ENCODE measurements around the gene KRT13. TPM values are rescaled to one million over a fixed set of nuclear protein-coding genes. Genes with fewer than 3 reads are reported as not detected.

The KRT13 gene
- total RNA-seq, 2 experiments from 2014 or later, result not detected

- H3K27ac Mint-ChIP-seq, result no peak overlapping the region
- H3K9me3 Mint-ChIP-seq, result no peaks in the 10 kb centered on the region
- peaks cover 2% of the 10 kb centered on the region for H3K4me1 Mint-ChIP-seq (ENCODE audit: low read depth)
- intact Hi-C loops (cut with micrococcal nuclease), result no loop called here
- DNase-seq, result no peak
- no peak overlapping the region for H3K4me3 Mint-ChIP-seq
- H3K36me3 Mint-ChIP-seq (ENCODE audit: low read depth), result no peaks in the 10 kb centered on the region
- peaks cover 28% of the 10 kb centered on the region for H3K27me3 Mint-ChIP-seq (ENCODE audit: low read depth)
- CTCF ChIA-PET, result no interaction called here
Measured at GRCh38 chr17:41524261-41524660, 18.8 kb upstream of the KRT13 start.

- intact Hi-C loops (cut with micrococcal nuclease), result no loop called here
- no peaks in the 10 kb centered on the region for H3K9me3 Mint-ChIP-seq
- H3K27me3 Mint-ChIP-seq (ENCODE audit: low read depth), result peaks cover 23% of the 10 kb centered on the region
- no peak overlapping the region for H3K4me3 Mint-ChIP-seq
- H3K27ac Mint-ChIP-seq, result no peak overlapping the region
- DNase-seq, result no peak
- CTCF ChIA-PET, result no interaction called here
- H3K4me1 Mint-ChIP-seq (ENCODE audit: low read depth), result peaks cover 2% of the 10 kb centered on the region
- no peaks in the 10 kb centered on the region for H3K36me3 Mint-ChIP-seq (ENCODE audit: low read depth)
Measured at GRCh38 chr17:41523787-41524186, 18.4 kb upstream of the KRT13 start.

GRCh38 chr17:41523225-41523593, 17.8 kb upstream of the KRT13 start:
- Mint-ChIP-seq H3K27ac (no peak overlapping the region), H3K4me1 (ENCODE audit: low read depth) (no peaks in the 10 kb centered on the region), H3K9me3 (no peaks in the 10 kb centered on the region), H3K36me3 (ENCODE audit: low read depth) (no peaks in the 10 kb centered on the region), H3K27me3 (ENCODE audit: low read depth) (peaks cover 17% of the 10 kb centered on the region), H3K4me3 (no peak overlapping the region)
- intact Hi-C loops (cut with micrococcal nuclease), result no loop called here
- no peak for DNase-seq
- CTCF ChIA-PET, result no interaction called here

- Mint-ChIP-seq H3K27ac (no peak overlapping the region), H3K36me3 (ENCODE audit: low read depth) (no peaks in the 10 kb centered on the region), H3K4me3 (no peak overlapping the region), H3K4me1 (ENCODE audit: low read depth) (no peaks in the 10 kb centered on the region), H3K9me3 (no peaks in the 10 kb centered on the region), H3K27me3 (ENCODE audit: low read depth) (peaks cover 13% of the 10 kb centered on the region)
- no peak for DNase-seq
- CTCF ChIA-PET, result no interaction called here
- intact Hi-C loops (cut with micrococcal nuclease), result no loop called here
Measured at GRCh38 chr17:41522301-41523224, 17.2 kb upstream of the KRT13 start.

GRCh38 chr17:41521574-41522261, 16.3 kb upstream of the KRT13 start:
- Mint-ChIP-seq H3K9me3 (no peaks in the 10 kb centered on the region), H3K27ac (no peak overlapping the region), H3K4me3 (no peak overlapping the region), H3K36me3 (ENCODE audit: low read depth) (no peaks in the 10 kb centered on the region), H3K4me1 (ENCODE audit: low read depth) (no peaks in the 10 kb centered on the region), H3K27me3 (ENCODE audit: low read depth) (peaks cover 5% of the 10 kb centered on the region)
- CTCF ChIA-PET, result no interaction called here
- no peak for DNase-seq
- intact Hi-C loops (cut with micrococcal nuclease), result no loop called here

- Mint-ChIP-seq H3K27ac (no peak overlapping the region), H3K27me3 (ENCODE audit: low read depth) (peaks cover 3% of the 10 kb centered on the region), H3K4me3 (no peak overlapping the region), H3K9me3 (no peaks in the 10 kb centered on the region), H3K4me1 (ENCODE audit: low read depth) (no peaks in the 10 kb centered on the region), H3K36me3 (ENCODE audit: low read depth) (no peaks in the 10 kb centered on the region)
- CTCF ChIA-PET, result no interaction called here
- intact Hi-C loops (cut with micrococcal nuclease), result no loop called here
- no peak for DNase-seq
Measured at GRCh38 chr17:41520821-41521521, 15.6 kb upstream of the KRT13 start.

GRCh38 chr17:41519501-41520224, 14.3 kb upstream of the KRT13 start:
- CTCF ChIA-PET, result no interaction called here
- H3K4me3 Mint-ChIP-seq, result no peak overlapping the region
- intact Hi-C loops (cut with micrococcal nuclease), result no loop called here
- H3K9me3 Mint-ChIP-seq, result no peaks in the 10 kb centered on the region
- no peak overlapping the region for H3K27ac Mint-ChIP-seq
- H3K4me1 Mint-ChIP-seq (ENCODE audit: low read depth), result no peaks in the 10 kb centered on the region
- no peaks in the 10 kb centered on the region for H3K36me3 Mint-ChIP-seq (ENCODE audit: low read depth)
- no peaks in the 10 kb centered on the region for H3K27me3 Mint-ChIP-seq (ENCODE audit: low read depth)
- no peak for DNase-seq

GRCh38 chr17:41518789-41519449, 13.5 kb upstream of the KRT13 start, which contains the start of gene KRT15:
KRT15 (minus strand) TSS chr17:41518890; CDS start chr17:41518827, 63 bp downstream.
- no peak for DNase-seq
- Mint-ChIP-seq H3K27ac (no peak within 1 kb of the TSS), H3K36me3 (ENCODE audit: low read depth) (no peaks in the 10 kb centered on the region), H3K4me3 (no peak within 1 kb of the TSS), H3K9me3 (no peaks in the 10 kb centered on the region), H3K4me1 (ENCODE audit: low read depth) (no peaks in the 10 kb centered on the region), H3K27me3 (ENCODE audit: low read depth) (no peaks in the 10 kb centered on the region)
- intact Hi-C loops (cut with micrococcal nuclease), result no loop called here
- CTCF ChIA-PET, result no interaction called here

- Mint-ChIP-seq H3K27me3 (ENCODE audit: low read depth) (no peaks in the 10 kb centered on the region), H3K4me3 (no peak overlapping the region), H3K9me3 (no peaks in the 10 kb centered on the region), H3K4me1 (ENCODE audit: low read depth) (no peaks in the 10 kb centered on the region), H3K27ac (no peak overlapping the region), H3K36me3 (ENCODE audit: low read depth) (no peaks in the 10 kb centered on the region)
- intact Hi-C loops (cut with micrococcal nuclease), result no loop called here
- no peak for DNase-seq
- CTCF ChIA-PET, result interaction anchor here (1.3 kb wide), 1 partner anchor 22 kb away, joined by 3 read pairs; no protein-coding TSS in a partner anchor
Measured at GRCh38 chr17:41518031-41518430, 12.6 kb upstream of the KRT13 start.

- Mint-ChIP-seq H3K27ac (no peak overlapping the region), H3K27me3 (ENCODE audit: low read depth) (no peaks in the 10 kb centered on the region), H3K36me3 (ENCODE audit: low read depth) (no peaks in the 10 kb centered on the region), H3K9me3 (no peaks in the 10 kb centered on the region), H3K4me3 (no peak overlapping the region), H3K4me1 (ENCODE audit: low read depth) (no peaks in the 10 kb centered on the region)
- DNase-seq, result no peak
- CTCF ChIA-PET, result no interaction called here
- intact Hi-C loops (cut with micrococcal nuclease), result no loop called here
Measured at GRCh38 chr17:41516830-41517283, 11.4 kb upstream of the KRT13 start.

- H3K4me3 Mint-ChIP-seq, result no peak overlapping the region
- H3K36me3 Mint-ChIP-seq (ENCODE audit: low read depth), result no peaks in the 10 kb centered on the region
- DNase-seq, result no peak
- no peaks in the 10 kb centered on the region for H3K4me1 Mint-ChIP-seq (ENCODE audit: low read depth)
- intact Hi-C loops (cut with micrococcal nuclease), result no loop called here
- CTCF ChIA-PET, result no interaction called here
- no peaks in the 10 kb centered on the region for H3K27me3 Mint-ChIP-seq (ENCODE audit: low read depth)
- H3K9me3 Mint-ChIP-seq, result no peaks in the 10 kb centered on the region
- H3K27ac Mint-ChIP-seq, result no peak overlapping the region
Measured at GRCh38 chr17:41516147-41516829, 10.9 kb upstream of the KRT13 start.

Measured in activated naive CD4-positive, alpha-beta T cell treated with anti-CD3 and anti-CD28 coated beads for 36 hours (primary cell).